Measurements from ENCODE around the gene OPCML. TPM values are rescaled to one million over a fixed set of nuclear protein-coding genes. Genes with fewer than 3 reads are reported as not detected.

OPCML gene
- total RNA-seq, 1 donor, result under 0.01 TPM

GRCh38 chr11:133228471-133229329, 303.6 kb downstream of the OPCML start:
- H3K4me3 ChIP-seq (ENCODE audit: low read length), result no peak overlapping the region
- H3K27me3 ChIP-seq (ENCODE audit: insufficient read depth, low read length), result peaks cover 9% of the 10 kb centered on the region
- H3K9me3 ChIP-seq (ENCODE audit: low read depth, low read length), result no peaks in the 10 kb centered on the region
- H3K4me1 ChIP-seq (ENCODE audit: insufficient read depth, low read length), result no peaks in the 10 kb centered on the region

GRCh38 chr11:133227632-133228111, 304.6 kb downstream of the OPCML start:
- H3K4me1 ChIP-seq (ENCODE audit: insufficient read depth, low read length), result peaks cover 3% of the 10 kb centered on the region
- no peaks in the 10 kb centered on the region for H3K9me3 ChIP-seq (ENCODE audit: low read depth, low read length)
- H3K4me3 ChIP-seq (ENCODE audit: low read length), result no peak overlapping the region
- peaks cover 9% of the 10 kb centered on the region for H3K27me3 ChIP-seq (ENCODE audit: insufficient read depth, low read length)

- Histone ChIP-seq H3K9me3 (ENCODE audit: low read depth, low read length) (no peaks in the 10 kb centered on the region), H3K4me3 (ENCODE audit: low read length) (no peak overlapping the region), H3K4me1 (ENCODE audit: insufficient read depth, low read length) (peaks cover 26% of the 10 kb centered on the region), H3K27me3 (ENCODE audit: insufficient read depth, low read length) (peaks cover 7% of the 10 kb centered on the region)
These were observed 308.0 kb downstream of the OPCML start for GRCh38 chr11:133224271-133224670.

- no peaks in the 10 kb centered on the region for H3K9me3 ChIP-seq (ENCODE audit: low read depth, low read length)
- no peaks in the 10 kb centered on the region for H3K27me3 ChIP-seq (ENCODE audit: insufficient read depth, low read length)
- H3K4me1 ChIP-seq (ENCODE audit: insufficient read depth, low read length), result peaks cover 26% of the 10 kb centered on the region
- no peak overlapping the region for H3K4me3 ChIP-seq (ENCODE audit: low read length)
These were observed 309.6 kb downstream of the OPCML start for GRCh38 chr11:133222425-133223330.

GRCh38 chr11:133219543-133219942, 312.8 kb downstream of the OPCML start:
- H3K27me3 ChIP-seq (ENCODE audit: insufficient read depth, low read length), result no peaks in the 10 kb centered on the region
- H3K4me3 ChIP-seq (ENCODE audit: low read length), result no peak overlapping the region
- H3K4me1 ChIP-seq (ENCODE audit: insufficient read depth, low read length), result peaks cover 26% of the 10 kb centered on the region

GRCh38 chr11:133216813-133217212, 315.5 kb downstream of the OPCML start:
- Histone ChIP-seq H3K4me1 (ENCODE audit: insufficient read depth, low read length) (peaks cover 15% of the 10 kb centered on the region), H3K9me3 (ENCODE audit: low read depth, low read length) (no peaks in the 10 kb centered on the region), H3K4me3 (ENCODE audit: low read length) (no peak overlapping the region)

More at GRCh38 chr11:133219543-133219942, 312.8 kb downstream of the OPCML start:
- no peaks in the 10 kb centered on the region for H3K9me3 ChIP-seq (ENCODE audit: low read depth, low read length)

GRCh38 chr11:133215596-133216230, 316.6 kb downstream of the OPCML start:
- Histone ChIP-seq H3K4me1 (ENCODE audit: insufficient read depth, low read length) (peaks cover 6% of the 10 kb centered on the region), H3K4me3 (ENCODE audit: low read length) (no peak overlapping the region), H3K9me3 (ENCODE audit: low read depth, low read length) (no peaks in the 10 kb centered on the region), H3K27me3 (ENCODE audit: insufficient read depth, low read length) (no peaks in the 10 kb centered on the region)

More at GRCh38 chr11:133216813-133217212, 315.5 kb downstream of the OPCML start:
- H3K27me3 ChIP-seq (ENCODE audit: insufficient read depth, low read length), result no peaks in the 10 kb centered on the region

GRCh38 chr11:133214646-133215045, 317.7 kb downstream of the OPCML start:
- Histone ChIP-seq H3K27me3 (ENCODE audit: insufficient read depth, low read length) (no peaks in the 10 kb centered on the region), H3K9me3 (ENCODE audit: low read depth, low read length) (no peaks in the 10 kb centered on the region), H3K4me1 (ENCODE audit: insufficient read depth, low read length) (no peaks in the 10 kb centered on the region), H3K4me3 (ENCODE audit: low read length) (no peak overlapping the region)

- H3K9me3 ChIP-seq (ENCODE audit: low read depth, low read length), result no peaks in the 10 kb centered on the region
These were observed 320.1 kb downstream of the OPCML start for GRCh38 chr11:133212201-133212600.

GRCh38 chr11:133207995-133208394, 324.3 kb downstream of the OPCML start:
- H3K9me3 ChIP-seq (ENCODE audit: low read depth, low read length), result no peaks in the 10 kb centered on the region
- no peaks in the 10 kb centered on the region for H3K27me3 ChIP-seq (ENCODE audit: insufficient read depth, low read length)

More at GRCh38 chr11:133212201-133212600, 320.1 kb downstream of the OPCML start:
- no peaks in the 10 kb centered on the region for H3K4me1 ChIP-seq (ENCODE audit: insufficient read depth, low read length)
- no peaks in the 10 kb centered on the region for H3K27me3 ChIP-seq (ENCODE audit: insufficient read depth, low read length)
- no peak overlapping the region for H3K4me3 ChIP-seq (ENCODE audit: low read length)

GRCh38 chr11:133206313-133207005, 325.8 kb downstream of the OPCML start:
- H3K9me3 ChIP-seq (ENCODE audit: low read depth, low read length), result no peaks in the 10 kb centered on the region
- H3K4me1 ChIP-seq (ENCODE audit: insufficient read depth, low read length), result no peaks in the 10 kb centered on the region
- no peaks in the 10 kb centered on the region for H3K27me3 ChIP-seq (ENCODE audit: insufficient read depth, low read length)
- H3K4me3 ChIP-seq (ENCODE audit: low read length), result no peak overlapping the region

More at GRCh38 chr11:133207995-133208394, 324.3 kb downstream of the OPCML start:
- H3K4me1 ChIP-seq (ENCODE audit: insufficient read depth, low read length), result no peaks in the 10 kb centered on the region
- H3K4me3 ChIP-seq (ENCODE audit: low read length), result no peak overlapping the region

GRCh38 chr11:133204158-133204557, 328.1 kb downstream of the OPCML start:
- Histone ChIP-seq H3K9me3 (ENCODE audit: low read depth, low read length) (no peaks in the 10 kb centered on the region), H3K4me1 (ENCODE audit: insufficient read depth, low read length) (no peaks in the 10 kb centered on the region), H3K4me3 (ENCODE audit: low read length) (no peak overlapping the region), H3K27me3 (ENCODE audit: insufficient read depth, low read length) (no peaks in the 10 kb centered on the region)

- no peaks in the 10 kb centered on the region for H3K4me1 ChIP-seq (ENCODE audit: insufficient read depth, low read length)
- no peaks in the 10 kb centered on the region for H3K27me3 ChIP-seq (ENCODE audit: insufficient read depth, low read length)
- H3K4me3 ChIP-seq (ENCODE audit: low read length), result no peak overlapping the region
- H3K9me3 ChIP-seq (ENCODE audit: low read depth, low read length), result no peaks in the 10 kb centered on the region
These were observed 329.5 kb downstream of the OPCML start for GRCh38 chr11:133202816-133203215.

- H3K9me3 ChIP-seq (ENCODE audit: low read depth, low read length), result no peaks in the 10 kb centered on the region
- H3K4me3 ChIP-seq (ENCODE audit: low read length), result no peak overlapping the region
- H3K27me3 ChIP-seq (ENCODE audit: insufficient read depth, low read length), result no peaks in the 10 kb centered on the region
- no peaks in the 10 kb centered on the region for H3K4me1 ChIP-seq (ENCODE audit: insufficient read depth, low read length)
These were observed 333.9 kb downstream of the OPCML start for GRCh38 chr11:133198438-133198837.
